Mesodermal cell (in vitro differentiated cells): ENCODE measurements around the gene SAMD4B.
A peak's percentile ranks its signal among the peaks of the same experiment; 100 is the strongest.

Experiments
- H3K27ac ChIP-seq: 2 replicates; pipeline ENCODE4 v1.7.0; 2013; ENCODE audit warnings: mild to moderate bottlenecking, low read depth, low read length, moderate library complexity; ENCODE audit not compliant: severe bottlenecking
- H3K36me3 ChIP-seq: 2 replicates; pipeline ENCODE4 v1.7.1; 2013; ENCODE audit warnings: mild to moderate bottlenecking, low read length, moderate library complexity; ENCODE audit not compliant: control insufficient read depth, insufficient read depth
- H3K4me1 ChIP-seq: one replicate; pipeline ENCODE4 v1.7.1; 2013; ENCODE audit warnings: mild to moderate bottlenecking, low read length; ENCODE audit not compliant: insufficient read depth, control insufficient read depth, poor library complexity, severe bottlenecking
- H3K4me3 ChIP-seq: 2 replicates; pipeline ENCODE4 v1.7.0; 2013; ENCODE audit warnings: low read length, control low read depth, mild to moderate bottlenecking; ENCODE audit not compliant: insufficient read depth, poor library complexity, severe bottlenecking; ENCODE audit errors: extremely low read depth
- H3K9me3 ChIP-seq: 2 replicates; pipeline ENCODE4 v1.7.1; 2013; ENCODE audit warnings: mild to moderate bottlenecking, low read length, moderate library complexity; ENCODE audit not compliant: control insufficient read depth
- WGBS, 2 experiments: methylation state at CpG; one replicate each; pipeline ENCODE4 v1.1.5; 2013; ENCODE audit warnings: missing lambda C conversion rate in 2 of 2; ENCODE audit not compliant: insufficient coverage in 2 of 2; 5-methylcytosine and 5-hydroxymethylcytosine counted together

Gene SAMD4B

DNA sequence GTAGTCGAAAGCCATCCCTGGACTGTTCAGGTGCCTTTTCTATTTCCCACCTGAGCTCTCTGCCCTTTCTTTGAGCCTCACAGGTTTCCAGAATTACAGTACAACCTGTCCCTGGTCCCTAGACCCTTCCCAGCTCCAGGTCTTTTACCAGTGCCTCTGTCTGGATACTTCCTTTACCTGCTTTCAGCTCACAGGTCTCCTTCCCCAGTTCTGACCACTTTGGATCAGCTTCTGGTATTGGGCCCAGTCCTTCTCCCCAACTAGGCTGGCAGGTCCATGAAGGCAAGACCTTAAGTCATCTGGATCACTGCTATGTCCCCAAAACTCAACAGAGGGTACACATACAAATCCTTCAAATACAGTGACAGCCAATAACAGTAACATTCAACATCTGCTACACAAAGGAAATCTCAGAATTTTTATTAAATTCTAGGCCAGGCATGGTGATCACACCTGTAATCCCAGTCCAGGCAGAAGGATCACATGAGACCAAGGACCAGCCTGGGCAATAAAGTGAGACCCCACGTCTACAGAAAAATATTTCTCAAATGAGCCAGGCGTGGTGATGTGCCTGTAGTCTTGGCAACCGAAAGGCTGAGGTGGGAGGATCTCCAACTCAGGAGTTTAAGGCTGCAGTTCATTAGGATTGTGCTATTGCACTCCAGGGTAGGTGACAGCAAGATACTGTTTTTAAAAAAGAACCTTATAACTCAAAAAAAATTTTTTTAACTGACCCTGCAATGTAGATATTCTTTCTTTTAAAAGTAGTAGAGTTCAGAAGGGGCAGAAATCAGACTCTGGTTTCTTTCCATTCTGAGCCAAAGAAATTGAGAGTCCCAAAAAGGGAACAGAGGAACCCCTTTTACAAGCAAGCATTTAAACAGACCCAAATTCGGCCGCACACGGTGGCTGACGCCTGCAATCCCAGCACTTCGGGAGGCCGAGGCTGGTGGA is 92.2 kb downstream of the SAMD4B start:
- Histone ChIP-seq H3K9me3 (no peaks in the 10 kb centered on the region), H3K4me3 (peak overlapping the region; percentile 100), H3K4me1 (peaks cover 24% of the 10 kb centered on the region), H3K36me3 (peaks cover 33% of the 10 kb centered on the region), H3K27ac (peak overlapping the region; percentile 49)
- WGBS, 2 experiments = 56 to 68% methylated on average over 9 to 10 of the region's 10 CpGs
